ENCODE results near the gene MYOZ1.

GRCh38 chr10:73581918-73582317 lies 59.4 kb downstream of the MYOZ1 start:
- TF ChIP-seq GLIS3 (CRISPR knock-in tag; IDR thresholded peaks at IDR 0.05) (no peak), BACH2 (CRISPR knock-in tag; IDR thresholded peaks at IDR 0.05; ENCODE audit: borderline replicate concordance) (no peak), TOX (CRISPR knock-in tag; IDR thresholded peaks at IDR 0.05; ENCODE audit: borderline replicate concordance) (no peak)
